NCI-H1436 (cell line): ENCODE measurements around the gene PIK3R6.

Experiments used
- DNase-seq: peaks from one replicate; lab custom pipeline; 2025; lab: John Stamatoyannopoulos, UW

The PIK3R6 gene, protein sequence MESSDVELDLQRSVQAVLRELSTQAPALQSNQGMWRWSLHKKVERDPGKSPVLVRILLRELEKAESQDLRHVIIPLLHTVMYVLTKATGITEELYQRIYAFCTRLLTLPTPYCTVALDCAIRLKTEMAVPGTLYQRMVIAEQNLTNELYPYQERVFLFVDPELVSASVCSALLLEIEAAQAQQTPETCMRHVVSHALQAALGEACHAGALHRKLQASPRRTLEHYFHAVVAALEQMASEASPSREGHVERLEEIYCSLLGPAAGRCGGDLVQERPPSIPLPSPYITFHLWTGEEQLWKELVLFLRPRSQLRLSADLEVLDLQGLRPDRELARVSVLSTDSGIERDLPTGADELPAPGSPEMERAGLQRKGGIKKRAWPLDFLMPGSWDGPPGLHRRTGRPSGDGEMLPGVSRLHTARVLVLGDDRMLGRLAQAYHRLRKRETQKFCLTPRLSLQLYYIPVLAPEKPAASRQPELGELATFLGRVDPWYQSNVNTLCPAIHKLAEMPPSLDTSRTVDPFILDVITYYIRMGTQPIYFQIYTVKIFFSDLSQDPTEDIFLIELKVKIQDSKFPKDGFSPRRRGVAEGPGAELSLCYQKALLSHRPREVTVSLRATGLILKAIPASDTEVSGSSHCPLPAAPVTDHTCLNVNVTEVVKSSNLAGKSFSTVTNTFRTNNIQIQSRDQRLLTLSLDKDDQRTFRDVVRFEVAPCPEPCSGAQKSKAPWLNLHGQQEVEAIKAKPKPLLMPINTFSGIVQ

GRCh38 chr17:8867361-8867981 lies at the start of gene PIK3R6:
Gene PIK3R6, minus strand, starts transcription at chr17:8867674. Its CDS starts 17,880 bp downstream, at chr17:8849794.
- DNase-seq: no peak

GRCh38 chr17:8916466-8916865 lies 49.0 kb upstream of the PIK3R6 start:
- no peak for DNase-seq

GRCh38 chr17:8914554-8914953 lies 47.1 kb upstream of the PIK3R6 start:
- no peak for DNase-seq

DNA sequence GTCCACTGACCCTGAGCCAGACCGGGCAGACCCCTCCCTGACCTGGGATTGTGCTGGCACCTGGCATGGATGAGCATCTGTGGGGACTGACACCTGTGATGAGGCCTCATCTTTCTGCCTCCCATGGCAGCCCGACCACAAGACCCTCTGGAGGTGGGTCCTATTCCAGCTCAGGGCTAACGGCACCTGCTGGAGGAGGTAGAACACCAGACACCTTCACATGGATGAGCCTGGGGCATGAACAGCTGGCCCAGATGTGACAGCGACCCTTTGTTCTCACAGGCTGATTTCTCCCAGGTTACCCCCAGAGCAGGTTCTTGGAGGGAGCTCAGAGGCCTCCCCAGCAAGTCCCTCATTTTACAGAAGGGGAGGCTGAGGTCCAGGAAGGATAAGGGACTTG lies 46.4 kb upstream of the PIK3R6 start:
- DNase-seq: no peak

GRCh38 chr17:8913091-8913490 lies 45.6 kb upstream of the PIK3R6 start:
- DNase-seq: no peak

DNA sequence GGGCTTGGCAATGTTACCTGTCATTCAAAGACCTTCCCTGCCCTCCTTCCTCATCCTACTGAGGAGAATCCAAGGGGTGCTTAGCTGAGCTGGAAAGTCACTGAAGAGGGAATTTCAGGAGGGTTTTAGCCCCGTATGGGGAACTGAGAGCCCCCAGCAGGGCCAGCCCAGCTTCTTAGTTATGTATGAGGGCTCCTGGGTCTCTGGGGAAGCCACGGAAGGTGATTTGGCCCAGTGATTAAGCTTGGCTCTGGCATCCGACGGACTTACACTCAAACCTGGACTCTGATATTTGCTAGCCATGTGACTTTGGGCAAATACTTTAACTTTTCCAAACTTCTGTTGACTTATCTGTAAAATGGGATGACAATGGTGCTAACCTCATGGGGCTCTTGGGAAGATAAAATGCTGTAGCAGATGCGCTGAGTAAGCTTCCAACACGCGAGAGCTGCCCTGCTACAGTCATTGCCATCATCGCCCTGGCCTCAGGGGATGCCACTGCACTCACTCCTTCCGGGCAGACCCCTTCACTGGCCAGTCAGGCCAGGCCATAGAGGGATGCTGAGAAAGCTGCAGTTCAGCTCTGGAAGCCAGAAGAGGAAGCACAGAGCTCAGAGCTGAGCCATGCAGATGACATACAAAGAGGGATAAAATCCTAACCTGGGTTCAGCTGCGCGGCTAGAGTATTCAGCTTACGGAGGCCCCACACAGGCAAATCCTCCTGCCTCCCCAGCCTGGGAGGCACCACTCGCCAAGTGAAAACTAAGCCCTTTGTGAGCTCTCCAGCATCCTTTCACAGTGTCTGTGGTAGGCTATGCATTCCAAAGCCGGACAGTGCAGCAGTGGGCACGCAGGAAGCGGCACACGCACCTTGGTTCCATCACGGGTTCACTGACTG lies 44.9 kb upstream of the PIK3R6 start:
- no peak for DNase-seq

GRCh38 chr17:8910969-8911604 lies 43.6 kb upstream of the PIK3R6 start:
- no peak for DNase-seq

GRCh38 chr17:8909586-8910270 lies 42.3 kb upstream of the PIK3R6 start:
- DNase-seq: no peak

DNA sequence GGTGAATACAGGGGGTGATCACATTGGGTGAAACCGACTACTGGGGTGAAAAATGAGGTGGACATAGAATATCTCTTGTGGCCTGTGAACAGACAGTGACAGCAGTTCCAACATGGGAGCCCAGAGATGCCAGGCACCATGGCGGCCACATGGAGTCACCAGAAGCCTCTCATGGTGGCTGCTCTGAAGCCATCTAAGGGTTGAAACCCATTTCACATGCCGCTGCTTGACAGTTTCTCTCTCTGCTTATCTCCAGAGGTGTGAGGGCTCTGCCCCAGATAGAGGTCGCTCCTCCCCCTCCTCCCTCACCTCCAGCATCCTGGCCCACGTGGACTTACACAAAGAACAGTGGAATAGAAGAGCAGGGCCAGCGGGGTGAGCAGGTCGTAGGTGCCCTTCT lies 37.9 kb upstream of the PIK3R6 start:
- no peak for DNase-seq

- DNase-seq: no peak
These were observed 37.2 kb upstream of the PIK3R6 start for GRCh38 chr17:8904686-8905085.

DNA sequence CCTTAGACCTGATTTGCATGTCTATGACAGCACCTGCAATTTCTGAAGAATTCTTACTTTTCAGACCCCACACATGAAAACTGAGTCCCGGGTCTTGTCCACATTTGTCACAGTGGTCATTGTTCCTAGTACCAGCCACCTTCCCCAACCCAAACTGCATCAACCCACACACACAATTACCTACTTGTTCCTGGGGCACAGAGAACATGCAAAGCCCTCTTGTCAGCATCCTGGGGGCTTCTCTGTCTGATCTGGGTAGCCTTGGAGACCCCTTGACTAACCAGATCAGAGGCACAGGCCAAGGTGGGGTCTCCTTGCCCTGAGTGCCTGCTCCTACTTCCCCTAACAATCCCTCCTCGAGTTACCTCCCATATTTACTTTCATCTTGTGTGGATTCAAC lies 36.7 kb upstream of the PIK3R6 start:
- DNase-seq: no peak

GRCh38 chr17:8900626-8901585 lies 33.4 kb upstream of the PIK3R6 start:
- no peak for DNase-seq

- no peak for DNase-seq
These were observed 32.7 kb upstream of the PIK3R6 start for GRCh38 chr17:8900207-8900606.

- DNase-seq: no peak
These were observed 31.2 kb upstream of the PIK3R6 start for GRCh38 chr17:8898636-8899035.

DNA sequence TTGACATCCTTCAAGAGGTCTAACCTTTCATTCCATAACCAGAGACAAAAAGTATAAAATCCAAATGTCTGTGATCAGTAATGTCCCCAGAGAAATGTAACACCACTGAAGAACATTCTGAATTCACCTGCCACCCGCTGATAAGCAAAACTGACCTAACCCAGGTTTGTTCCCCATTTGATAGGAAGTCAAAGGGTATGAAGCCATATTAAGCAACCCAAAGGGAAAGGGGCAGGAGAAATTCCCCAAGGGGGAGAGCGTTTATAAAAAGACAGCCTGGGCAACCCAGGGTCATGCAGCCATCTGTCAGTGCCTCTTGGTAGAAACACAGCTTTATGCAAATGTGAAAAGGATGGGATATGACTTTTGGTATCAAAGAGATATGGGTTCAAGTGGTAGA lies 30.7 kb upstream of the PIK3R6 start:
- DNase-seq: no peak

DNA sequence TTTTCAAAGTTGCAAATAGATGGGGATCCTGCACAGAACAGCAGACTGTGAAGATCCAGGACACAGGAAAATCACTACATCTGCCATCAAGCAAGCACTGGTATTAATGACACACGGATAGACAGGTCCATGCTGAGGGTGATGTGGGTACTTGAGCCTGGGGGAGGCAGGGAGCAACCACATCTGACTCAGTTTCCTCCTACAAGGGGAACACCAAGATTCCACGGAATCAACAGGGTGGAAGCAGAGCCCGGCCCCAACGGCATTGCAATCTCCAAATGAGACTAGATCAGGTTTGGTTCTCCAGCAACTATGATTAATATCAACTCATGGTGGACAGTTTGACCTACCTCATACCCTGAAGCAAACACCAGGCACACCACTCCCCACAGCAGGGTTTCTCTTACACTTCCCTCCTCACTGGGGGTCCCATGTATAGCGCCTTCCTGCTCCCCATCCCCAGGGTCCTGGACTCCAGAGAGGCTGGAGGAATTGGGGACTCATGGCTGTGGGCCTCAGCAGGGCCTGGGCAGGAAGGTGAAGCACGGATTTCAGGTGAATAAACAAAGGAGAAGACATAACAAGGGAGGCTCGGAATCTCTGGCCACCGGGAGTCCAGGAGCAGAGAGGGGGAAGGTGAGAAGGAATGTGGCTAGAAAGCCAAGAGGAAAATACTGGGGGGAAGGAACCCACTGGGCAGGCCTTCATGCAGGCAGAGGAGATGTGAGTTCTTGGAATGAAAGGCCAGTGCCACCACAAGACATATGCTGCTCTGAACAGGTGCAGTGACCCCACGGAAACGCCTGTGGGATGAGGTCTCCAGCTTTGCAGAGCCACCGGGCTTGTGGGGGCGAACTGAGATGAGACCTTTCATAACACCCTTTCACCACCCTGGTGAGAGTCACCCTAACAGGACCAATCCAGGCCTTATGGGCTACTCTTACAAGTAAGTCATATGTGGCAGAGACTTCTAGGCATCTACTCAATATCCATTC lies 29.5 kb upstream of the PIK3R6 start:
- no peak for DNase-seq

- no peak for DNase-seq
These were observed 28.6 kb upstream of the PIK3R6 start for GRCh38 chr17:8896087-8896486.
